ENCODE results near the gene HS3ST3B1.

Gene HS3ST3B1

GRCh38 chr17:14300575-14301278, at the start of gene HS3ST3B1:
Gene HS3ST3B1 (plus strand): TSS chr17:14301081. CDS start chr17:14301519, 438 bp downstream.
- H3K27ac ChIP-seq (ENCODE audit: low read depth, low read length), result peak within 1 kb of the TSS; percentile 35

GRCh38 chr17:14261406-14261805, 39.5 kb upstream of the HS3ST3B1 start:
- H3K27me3 ChIP-seq (ENCODE audit: control insufficient read depth in 1 of 2, insufficient read depth in 2 of 2, low read length in 2 of 2), result no peaks in the 10 kb centered on the region
- H3K36me3 ChIP-seq (ENCODE audit: insufficient read depth, low read length), result no peaks in the 10 kb centered on the region
- no peak overlapping the region for H3K4me3 ChIP-seq (ENCODE audit: low read depth in 1 of 2, low read length in 2 of 2)
- peaks cover 4% of the 10 kb centered on the region for H3K9me3 ChIP-seq (ENCODE audit: low read length)
- no peak overlapping the region for H3K9ac ChIP-seq (ENCODE audit: low read length)
- no peak overlapping the region for H3K27ac ChIP-seq (ENCODE audit: low read depth, low read length)
- no peaks in the 10 kb centered on the region for H3K4me1 ChIP-seq (ENCODE audit: insufficient read depth, low read length)

More at GRCh38 chr17:14300575-14301278, at the start of gene HS3ST3B1:
- Histone ChIP-seq H3K4me3 (ENCODE audit: low read depth in 1 of 2, low read length in 2 of 2) (peak within 1 kb of the TSS; percentile 45 to 66), H3K9ac (ENCODE audit: low read length) (no peak within 1 kb of the TSS), H3K36me3 (ENCODE audit: insufficient read depth, low read length) (no peaks in the 10 kb centered on the region), H3K9me3 (ENCODE audit: low read length) (no peaks in the 10 kb centered on the region), H3K27me3 (ENCODE audit: control insufficient read depth in 1 of 2, insufficient read depth in 2 of 2, low read length in 2 of 2) (peaks cover 60 to 95% of the 10 kb centered on the region in 2 donors), H3K4me1 (ENCODE audit: insufficient read depth, low read length) (peaks cover 38% of the 10 kb centered on the region)

GRCh38 chr17:14268264-14268663, 32.6 kb upstream of the HS3ST3B1 start:
- Histone ChIP-seq H3K27me3 (ENCODE audit: control insufficient read depth in 1 of 2, insufficient read depth in 2 of 2, low read length in 2 of 2) (no peaks in the 10 kb centered on the region), H3K27ac (ENCODE audit: low read depth, low read length) (no peak overlapping the region), H3K9ac (ENCODE audit: low read length) (no peak overlapping the region), H3K4me3 (ENCODE audit: low read depth in 1 of 2, low read length in 2 of 2) (no peak overlapping the region), H3K4me1 (ENCODE audit: insufficient read depth, low read length) (no peaks in the 10 kb centered on the region), H3K9me3 (ENCODE audit: low read length) (no peaks in the 10 kb centered on the region), H3K36me3 (ENCODE audit: insufficient read depth, low read length) (no peaks in the 10 kb centered on the region)

- no peaks in the 10 kb centered on the region for H3K9me3 ChIP-seq (ENCODE audit: low read length)
- H3K27me3 ChIP-seq (ENCODE audit: control insufficient read depth in 1 of 2, insufficient read depth in 2 of 2, low read length in 2 of 2), result no peaks in the 10 kb centered on the region
- no peaks in the 10 kb centered on the region for H3K36me3 ChIP-seq (ENCODE audit: insufficient read depth, low read length)
- H3K4me3 ChIP-seq (ENCODE audit: low read depth in 1 of 2, low read length in 2 of 2), result no peak overlapping the region
- H3K27ac ChIP-seq (ENCODE audit: low read depth, low read length), result no peak overlapping the region
- H3K9ac ChIP-seq (ENCODE audit: low read length), result no peak overlapping the region
- no peaks in the 10 kb centered on the region for H3K4me1 ChIP-seq (ENCODE audit: insufficient read depth, low read length)
Measured at GRCh38 chr17:14269473-14269872, 31.4 kb upstream of the HS3ST3B1 start.

- H3K27me3 ChIP-seq (ENCODE audit: control insufficient read depth in 1 of 2, insufficient read depth in 2 of 2, low read length in 2 of 2), result no peaks in the 10 kb centered on the region
- H3K27ac ChIP-seq (ENCODE audit: low read depth, low read length), result no peak overlapping the region
- no peaks in the 10 kb centered on the region for H3K36me3 ChIP-seq (ENCODE audit: insufficient read depth, low read length)
Measured at GRCh38 chr17:14270508-14270907, 30.4 kb upstream of the HS3ST3B1 start.

GRCh38 chr17:14276535-14277250, 24.2 kb upstream of the HS3ST3B1 start:
- H3K27ac ChIP-seq (ENCODE audit: low read depth, low read length), result no peak overlapping the region
- H3K27me3 ChIP-seq (ENCODE audit: control insufficient read depth in 1 of 2, insufficient read depth in 2 of 2, low read length in 2 of 2), result no peaks in the 10 kb centered on the region
- no peaks in the 10 kb centered on the region for H3K36me3 ChIP-seq (ENCODE audit: insufficient read depth, low read length)
- no peaks in the 10 kb centered on the region for H3K4me1 ChIP-seq (ENCODE audit: insufficient read depth, low read length)
- H3K4me3 ChIP-seq (ENCODE audit: low read depth in 1 of 2, low read length in 2 of 2), result no peak overlapping the region
- no peak overlapping the region for H3K9ac ChIP-seq (ENCODE audit: low read length)
- H3K9me3 ChIP-seq (ENCODE audit: low read length), result no peaks in the 10 kb centered on the region

More at GRCh38 chr17:14270508-14270907, 30.4 kb upstream of the HS3ST3B1 start:
- Histone ChIP-seq H3K4me3 (ENCODE audit: low read depth in 1 of 2, low read length in 2 of 2) (no peak overlapping the region), H3K4me1 (ENCODE audit: insufficient read depth, low read length) (no peaks in the 10 kb centered on the region), H3K9me3 (ENCODE audit: low read length) (no peaks in the 10 kb centered on the region), H3K9ac (ENCODE audit: low read length) (no peak overlapping the region)

GRCh38 chr17:14281530-14281929, 19.4 kb upstream of the HS3ST3B1 start:
- Histone ChIP-seq H3K9me3 (ENCODE audit: low read length) (no peaks in the 10 kb centered on the region), H3K27me3 (ENCODE audit: control insufficient read depth in 1 of 2, insufficient read depth in 2 of 2, low read length in 2 of 2) (no peaks in the 10 kb centered on the region), H3K4me3 (ENCODE audit: low read depth in 1 of 2, low read length in 2 of 2) (no peak overlapping the region), H3K4me1 (ENCODE audit: insufficient read depth, low read length) (no peaks in the 10 kb centered on the region), H3K9ac (ENCODE audit: low read length) (no peak overlapping the region), H3K27ac (ENCODE audit: low read depth, low read length) (no peak overlapping the region), H3K36me3 (ENCODE audit: insufficient read depth, low read length) (no peaks in the 10 kb centered on the region)

- Histone ChIP-seq H3K4me3 (ENCODE audit: low read depth in 1 of 2, low read length in 2 of 2) (no peak overlapping the region), H3K9ac (ENCODE audit: low read length) (no peak overlapping the region), H3K27ac (ENCODE audit: low read depth, low read length) (no peak overlapping the region), H3K4me1 (ENCODE audit: insufficient read depth, low read length) (no peaks in the 10 kb centered on the region), H3K27me3 (ENCODE audit: control insufficient read depth in 1 of 2, insufficient read depth in 2 of 2, low read length in 2 of 2) (no peaks in the 10 kb centered on the region), H3K36me3 (ENCODE audit: insufficient read depth, low read length) (no peaks in the 10 kb centered on the region), H3K9me3 (ENCODE audit: low read length) (no peaks in the 10 kb centered on the region)
Measured at GRCh38 chr17:14282726-14283125, 18.2 kb upstream of the HS3ST3B1 start.

- Histone ChIP-seq H3K9ac (ENCODE audit: low read length) (no peak overlapping the region), H3K9me3 (ENCODE audit: low read length) (no peaks in the 10 kb centered on the region), H3K27me3 (ENCODE audit: control insufficient read depth in 1 of 2, insufficient read depth in 2 of 2, low read length in 2 of 2) (peaks cover 13 to 16% of the 10 kb centered on the region in 2 donors), H3K27ac (ENCODE audit: low read depth, low read length) (no peak overlapping the region), H3K4me3 (ENCODE audit: low read depth in 1 of 2, low read length in 2 of 2) (no peak overlapping the region), H3K4me1 (ENCODE audit: insufficient read depth, low read length) (no peaks in the 10 kb centered on the region), H3K36me3 (ENCODE audit: insufficient read depth, low read length) (no peaks in the 10 kb centered on the region)
Measured at GRCh38 chr17:14289162-14289561, 11.7 kb upstream of the HS3ST3B1 start.

GRCh38 chr17:14294876-14295275, 6.0 kb upstream of the HS3ST3B1 start:
- peaks cover 9% of the 10 kb centered on the region for H3K4me1 ChIP-seq (ENCODE audit: insufficient read depth, low read length)
- no peaks in the 10 kb centered on the region for H3K9me3 ChIP-seq (ENCODE audit: low read length)
- no peaks in the 10 kb centered on the region for H3K36me3 ChIP-seq (ENCODE audit: insufficient read depth, low read length)
- H3K4me3 ChIP-seq (ENCODE audit: low read depth in 1 of 2, low read length in 2 of 2), result no peak overlapping the region
- no peak overlapping the region for H3K27ac ChIP-seq (ENCODE audit: low read depth, low read length)
- no peak overlapping the region for H3K9ac ChIP-seq (ENCODE audit: low read length)
- H3K27me3 ChIP-seq (ENCODE audit: control insufficient read depth in 1 of 2, insufficient read depth in 2 of 2, low read length in 2 of 2), result peaks cover 65% of the 10 kb centered on the region in 2 donors

GRCh38 chr17:14295676-14296075, 5.2 kb upstream of the HS3ST3B1 start:
- H3K27me3 ChIP-seq (ENCODE audit: control insufficient read depth in 1 of 2, insufficient read depth in 2 of 2, low read length in 2 of 2), result peaks cover 70 to 73% of the 10 kb centered on the region in 2 donors
- H3K4me1 ChIP-seq (ENCODE audit: insufficient read depth, low read length), result peaks cover 17% of the 10 kb centered on the region
- no peak overlapping the region for H3K9ac ChIP-seq (ENCODE audit: low read length)
- no peak overlapping the region for H3K27ac ChIP-seq (ENCODE audit: low read depth, low read length)
- H3K36me3 ChIP-seq (ENCODE audit: insufficient read depth, low read length), result no peaks in the 10 kb centered on the region
- no peak overlapping the region for H3K4me3 ChIP-seq (ENCODE audit: low read depth in 1 of 2, low read length in 2 of 2)
- no peaks in the 10 kb centered on the region for H3K9me3 ChIP-seq (ENCODE audit: low read length)

Data from muscle layer of colon (tissue), 2 donors.